GM23338 (cell line): ENCODE measurements around the gene MLPH. TPM values are rescaled to one million over a fixed set of nuclear protein-coding genes. Genes with fewer than 3 reads are reported as not detected.

ENCODE experiments used
- ATAC-seq: fragments of 200-7000 bp; cut with Tn5 transposase; 3 replicates; pipeline ENCODE4 v1.9.1; 2020
- DNase-seq: peaks from one replicate; pipeline ENCODE4 v3.0.0-alpha.2; 2015; ENCODE audit warnings: low spot score
- H2AFZ ChIP-seq: fragments of 200-600 bp; sonication (generic); 2 replicates; pipeline ENCODE4 v1.8.0; 2016; ENCODE audit warnings: antibody characterized with exemption, mild to moderate bottlenecking, moderate library complexity
- H3F3A ChIP-seq: fragments of 200-600 bp; sonication (generic); replicated peaks from 2 replicates; pipeline ENCODE4 v1.8.0; 2017; ENCODE audit warnings: antibody characterized with exemption, mixed run types, low read depth
- H3K27ac ChIP-seq: fragments of 200-600 bp; sonication (generic); 2 replicates; pipeline ENCODE4 v1.6.1; 2016; ENCODE audit warnings: low read depth
- H3K27me3 ChIP-seq: fragments of 200-600 bp; sonication (generic); 2 replicates; pipeline ENCODE4 v1.8.0; 2016; ENCODE audit warnings: mild to moderate bottlenecking, mixed run types, moderate library complexity; ENCODE audit not compliant: insufficient read depth
- H3K36me3 ChIP-seq: fragments of 200-600 bp; sonication (generic); 2 replicates; pipeline ENCODE4 v1.8.0; 2016; ENCODE audit warnings: mild to moderate bottlenecking; ENCODE audit not compliant: insufficient read depth
- H3K4me1 ChIP-seq: fragments of 200-600 bp; sonication (generic); 2 replicates; pipeline ENCODE4 v1.8.0; 2016; ENCODE audit warnings: mild to moderate bottlenecking, moderate library complexity; ENCODE audit not compliant: insufficient read depth
- H3K4me2 ChIP-seq: fragments of 200-600 bp; sonication (generic); 2 replicates; pipeline ENCODE4 v1.7.1; 2017; ENCODE audit warnings: mixed run types
- H3K4me3 ChIP-seq: fragments of 200-600 bp; sonication (generic); 2 replicates; pipeline ENCODE4 v1.6.1; 2016; ENCODE audit warnings: mixed run types
- H3K79me2 ChIP-seq: fragments of 200-600 bp; sonication (generic); replicated peaks from 2 replicates; pipeline ENCODE4 v1.8.0; 2017; ENCODE audit warnings: mild to moderate bottlenecking; ENCODE audit not compliant: insufficient read depth
- H3K9me2 ChIP-seq: fragments of 200-600 bp; sonication (generic); 2 replicates; pipeline ENCODE4 v1.8.0; 2017; ENCODE audit not compliant: insufficient read depth
- H4K20me1 ChIP-seq: fragments of 200-600 bp; sonication (generic); replicated peaks from 2 replicates; pipeline ENCODE4 v1.8.0; 2017; ENCODE audit warnings: mild to moderate bottlenecking; ENCODE audit not compliant: insufficient read depth
- H3K27ac Mint-ChIP-seq: 2 replicates; pipeline ENCODE4 v1.8.0; 2020; ENCODE audit warnings: inconsistent platforms, mild to moderate bottlenecking, moderate library complexity, mixed read lengths
- H3K27me3 Mint-ChIP-seq: 3 replicates; pipeline ENCODE4 v1.8.0; 2022; ENCODE audit warnings: low read depth, mild to moderate bottlenecking, moderate library complexity, mixed read lengths, inconsistent platforms; ENCODE audit not compliant: insufficient read depth, poor library complexity
- H3K36me3 Mint-ChIP-seq: 3 replicates; pipeline ENCODE4 v1.8.0; 2021; ENCODE audit warnings: low read depth, mild to moderate bottlenecking, inconsistent platforms, moderate library complexity, mixed read lengths
- H3K4me1 Mint-ChIP-seq: 3 replicates; pipeline ENCODE4 v1.8.0; 2020; ENCODE audit warnings: mild to moderate bottlenecking, inconsistent platforms, mixed read lengths
- H3K4me3 Mint-ChIP-seq: 3 replicates; pipeline ENCODE4 v1.8.0; 2021; ENCODE audit warnings: moderate library complexity, mild to moderate bottlenecking, inconsistent platforms, mixed read lengths
- H3K9me3 Mint-ChIP-seq: 3 replicates; pipeline ENCODE4 v1.8.0; 2020; ENCODE audit warnings: moderate library complexity, mild to moderate bottlenecking, inconsistent platforms, mixed read lengths
- EZH2 ChIP-seq: fragments of 200-600 bp; sonication (generic); IDR thresholded peaks from one replicate; pipeline ENCODE4 v1.8.0; 2017; ENCODE audit warnings: antibody characterized with exemption, mild to moderate bottlenecking, low read depth; ENCODE audit not compliant: unreplicated experiment
- EZH2phosphoT487 ChIP-seq: fragments of 200-600 bp; sonication (generic); IDR thresholded peaks from one replicate; pipeline ENCODE4 v1.8.1; 2018; ENCODE audit warnings: antibody characterized with exemption; ENCODE audit not compliant: unreplicated experiment
- JUNB ChIP-seq: IDR thresholded peaks from one replicate; pipeline ENCODE4 v1.6.1; 2016; ENCODE audit warnings: antibody characterized with exemption; ENCODE audit not compliant: unreplicated experiment
- POLR2AphosphoS5 ChIP-seq: IDR thresholded peaks from 2 replicates; pipeline ENCODE4 v1.6.1; 2016; ENCODE audit warnings: antibody characterized with exemption, low read depth
- ZNF331 ChIP-seq: fragments of 250-450 bp; sonication (Bioruptor Pico); IDR thresholded peaks from 2 replicates; pipeline ENCODE4 v1.5.0; 2020; ENCODE audit warnings: low read depth, mild to moderate bottlenecking, moderate library complexity
- polyA plus RNA-seq: library from polyadenylated mRNA; unstranded; fragments of >200 nt; fragmentation: Nextera tagmentation; extraction: Ambion mirVana; gene quantifications from 2 replicates; pipeline ENCODE4 v1.2.1, GENCODE V29; 2016
- total RNA-seq: library from RNA; depleted of rRNA; stranded (reverse); fragments of >200 nt; shearing (Covaris generic); gene quantifications from 2 replicates; pipeline ENCODE4 v1.2.3, GENCODE V29; 2014
- TF ChIP-seq, protein P1 (sequence below): IDR thresholded peaks from 2 replicates; pipeline ENCODE4 v1.6.1; 2016; ENCODE audit warnings: antibody characterized with exemption
- TF ChIP-seq, protein P2 (sequence below): IDR thresholded peaks from one replicate; pipeline ENCODE4 v1.6.1; 2018; ENCODE audit warnings: antibody characterized with exemption; ENCODE audit not compliant: unreplicated experiment

MLPH gene
- total and polyA plus RNA-seq, 2 experiments from 2014 or later: 13.6 to 16.5 TPM

DNA sequence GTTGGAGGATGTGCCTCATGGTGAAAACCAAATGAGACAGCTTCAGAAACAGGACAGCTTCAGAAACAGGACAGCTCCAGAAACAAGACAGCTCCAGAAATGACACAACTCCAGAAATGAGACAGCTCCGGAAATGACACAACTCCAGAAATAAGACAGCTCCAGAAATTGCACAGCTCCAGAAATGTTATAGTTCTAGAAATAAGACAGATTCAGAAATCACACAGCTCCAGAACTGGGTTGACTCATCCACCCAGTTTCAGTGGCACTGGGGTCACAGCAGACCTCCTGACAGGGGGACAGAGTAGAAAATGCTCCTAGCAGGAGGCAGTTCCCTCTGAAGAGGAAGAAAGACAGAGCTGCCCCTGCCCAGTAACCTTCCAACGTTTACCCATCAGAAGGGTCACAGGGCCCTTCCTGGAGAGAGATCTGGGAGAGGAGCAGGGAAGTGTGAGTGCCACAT, 46.2 kb upstream of the MLPH start:
- Mint-ChIP-seq H3K36me3 (peaks cover 3% of the 10 kb centered on the region; the same call in 1 of the 3 replicates), H3K27ac (no peak overlapping the region), H3K4me3 (no peak overlapping the region), H3K27me3 (peaks cover 8% of the 10 kb centered on the region), H3K4me1 (peaks cover 14% of the 10 kb centered on the region), H3K9me3 (peaks cover 7% of the 10 kb centered on the region; the same call in 1 of the 3 replicates)
- Histone ChIP-seq H3K9me2 (no peaks in the 10 kb centered on the region), H3K27me3 (no peaks in the 10 kb centered on the region), H3K79me2 (no peaks in the 10 kb centered on the region), H2AFZ (no peak overlapping the region), H3K27ac (no peak overlapping the region), H3K4me2 (no peak overlapping the region), H3K4me3 (no peak overlapping the region), H4K20me1 (no peaks in the 10 kb centered on the region), H3F3A (no peaks in the 10 kb centered on the region), H3K4me1 (no peaks in the 10 kb centered on the region; the same call in 1 of the 2 replicates), H3K36me3 (no peaks in the 10 kb centered on the region)
- TF ChIP-seq EZH2: no peak
- no peak for TF ChIP-seq POLR2AphosphoS5
- TF ChIP-seq, protein P1, sequence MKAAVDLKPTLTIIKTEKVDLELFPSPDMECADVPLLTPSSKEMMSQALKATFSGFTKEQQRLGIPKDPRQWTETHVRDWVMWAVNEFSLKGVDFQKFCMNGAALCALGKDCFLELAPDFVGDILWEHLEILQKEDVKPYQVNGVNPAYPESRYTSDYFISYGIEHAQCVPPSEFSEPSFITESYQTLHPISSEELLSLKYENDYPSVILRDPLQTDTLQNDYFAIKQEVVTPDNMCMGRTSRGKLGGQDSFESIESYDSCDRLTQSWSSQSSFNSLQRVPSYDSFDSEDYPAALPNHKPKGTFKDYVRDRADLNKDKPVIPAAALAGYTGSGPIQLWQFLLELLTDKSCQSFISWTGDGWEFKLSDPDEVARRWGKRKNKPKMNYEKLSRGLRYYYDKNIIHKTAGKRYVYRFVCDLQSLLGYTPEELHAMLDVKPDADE: no peak
- DNase-seq: no peak
- ATAC-seq: no peak

DNA sequence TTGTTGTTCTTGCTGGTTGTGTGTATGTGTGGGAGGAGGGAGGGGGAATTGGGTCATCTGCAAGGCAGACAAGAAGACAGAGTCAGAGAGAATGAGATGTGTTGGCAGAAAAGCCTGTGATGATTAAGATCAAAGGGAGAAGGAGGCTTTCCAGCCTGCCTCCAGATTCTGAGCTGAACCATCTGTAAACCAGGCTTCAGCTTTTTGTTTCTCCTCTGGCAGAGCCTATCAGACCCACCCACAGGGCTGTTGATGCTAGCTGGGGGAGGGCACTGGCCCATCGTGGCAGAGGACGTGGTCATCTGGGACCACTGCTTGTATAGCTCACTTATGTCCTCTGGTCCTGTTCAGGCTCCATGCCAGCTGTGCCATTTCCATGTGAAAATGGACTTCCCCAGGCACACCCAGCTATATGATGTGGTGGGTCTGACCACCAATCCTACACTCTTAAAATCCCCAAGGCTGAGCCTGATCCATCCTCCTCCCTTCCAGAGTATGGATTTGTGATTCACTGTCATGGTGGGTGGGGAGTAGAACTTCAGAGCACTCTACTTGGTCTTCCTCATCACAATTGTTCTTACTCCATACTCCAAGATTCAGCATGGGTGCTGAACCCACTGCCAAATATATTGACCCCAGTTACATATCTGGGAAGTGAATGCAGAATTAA, 45.3 kb upstream of the MLPH start:
- Histone ChIP-seq H3K27ac (no peak overlapping the region), H3K79me2 (no peaks in the 10 kb centered on the region), H3F3A (no peaks in the 10 kb centered on the region), H3K4me1 (no peaks in the 10 kb centered on the region; the same call in 1 of the 2 replicates), H2AFZ (no peak overlapping the region), H3K36me3 (no peaks in the 10 kb centered on the region), H3K4me2 (no peak overlapping the region), H3K4me3 (no peak overlapping the region), H3K27me3 (no peaks in the 10 kb centered on the region), H4K20me1 (no peaks in the 10 kb centered on the region), H3K9me2 (no peaks in the 10 kb centered on the region)
- ATAC-seq (no peak), DNase-seq (no peak)
- Mint-ChIP-seq H3K36me3 (peaks cover 3% of the 10 kb centered on the region; the same call in 1 of the 3 replicates), H3K4me3 (no peak overlapping the region), H3K9me3 (peaks cover 7% of the 10 kb centered on the region; the same call in 1 of the 3 replicates), H3K4me1 (peaks cover 14% of the 10 kb centered on the region), H3K27me3 (peaks cover 6% of the 10 kb centered on the region), H3K27ac (no peak overlapping the region)
- TF ChIP-seq, protein P1: no peak

DNA sequence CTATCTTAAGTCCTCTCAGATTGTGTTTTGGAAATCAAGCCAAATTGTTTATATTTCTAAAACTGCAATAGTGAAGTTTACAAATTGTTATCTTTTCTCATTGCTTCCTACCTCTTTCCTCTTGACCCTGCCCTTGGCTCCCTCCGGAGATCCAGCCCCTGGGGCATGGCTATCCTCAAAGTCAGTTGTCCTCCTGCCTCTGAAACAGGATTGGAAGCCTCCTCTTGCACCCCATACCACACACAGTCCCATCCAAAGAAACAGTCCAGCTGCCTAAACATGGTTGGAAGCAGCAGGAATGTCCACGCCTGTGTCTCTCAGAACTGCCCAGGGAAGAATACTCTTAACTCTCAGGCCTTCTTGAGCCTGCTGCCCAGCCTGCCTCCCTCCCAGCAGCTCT, 43.0 kb upstream of the MLPH start:
- Mint-ChIP-seq H3K4me3 (no peak overlapping the region), H3K36me3 (no peaks in the 10 kb centered on the region), H3K27ac (no peak overlapping the region), H3K9me3 (peaks cover 4% of the 10 kb centered on the region; the same call in 1 of the 3 replicates), H3K4me1 (peaks cover under 1% of the 10 kb centered on the region; the same call in 1 of the 3 replicates), H3K27me3 (peaks cover 3% of the 10 kb centered on the region)
- Histone ChIP-seq H3K4me2 (no peak overlapping the region), H4K20me1 (no peaks in the 10 kb centered on the region), H3K4me1 (no peaks in the 10 kb centered on the region; the same call in 1 of the 2 replicates), H3K36me3 (no peaks in the 10 kb centered on the region), H3K27me3 (no peaks in the 10 kb centered on the region), H2AFZ (no peak overlapping the region), H3K9me2 (no peaks in the 10 kb centered on the region), H3K27ac (no peak overlapping the region), H3F3A (no peaks in the 10 kb centered on the region), H3K79me2 (no peaks in the 10 kb centered on the region), H3K4me3 (no peak overlapping the region)
- no peak for ATAC-seq
- DNase-seq: no peak
- no peak for TF ChIP-seq EZH2
- TF ChIP-seq JUNB: no peak
- TF ChIP-seq, protein P1: no peak
- TF ChIP-seq ZNF331 (CRISPR knock-in tag): no peak
- TF ChIP-seq EZH2phosphoT487: no peak
- TF ChIP-seq, protein P2, sequence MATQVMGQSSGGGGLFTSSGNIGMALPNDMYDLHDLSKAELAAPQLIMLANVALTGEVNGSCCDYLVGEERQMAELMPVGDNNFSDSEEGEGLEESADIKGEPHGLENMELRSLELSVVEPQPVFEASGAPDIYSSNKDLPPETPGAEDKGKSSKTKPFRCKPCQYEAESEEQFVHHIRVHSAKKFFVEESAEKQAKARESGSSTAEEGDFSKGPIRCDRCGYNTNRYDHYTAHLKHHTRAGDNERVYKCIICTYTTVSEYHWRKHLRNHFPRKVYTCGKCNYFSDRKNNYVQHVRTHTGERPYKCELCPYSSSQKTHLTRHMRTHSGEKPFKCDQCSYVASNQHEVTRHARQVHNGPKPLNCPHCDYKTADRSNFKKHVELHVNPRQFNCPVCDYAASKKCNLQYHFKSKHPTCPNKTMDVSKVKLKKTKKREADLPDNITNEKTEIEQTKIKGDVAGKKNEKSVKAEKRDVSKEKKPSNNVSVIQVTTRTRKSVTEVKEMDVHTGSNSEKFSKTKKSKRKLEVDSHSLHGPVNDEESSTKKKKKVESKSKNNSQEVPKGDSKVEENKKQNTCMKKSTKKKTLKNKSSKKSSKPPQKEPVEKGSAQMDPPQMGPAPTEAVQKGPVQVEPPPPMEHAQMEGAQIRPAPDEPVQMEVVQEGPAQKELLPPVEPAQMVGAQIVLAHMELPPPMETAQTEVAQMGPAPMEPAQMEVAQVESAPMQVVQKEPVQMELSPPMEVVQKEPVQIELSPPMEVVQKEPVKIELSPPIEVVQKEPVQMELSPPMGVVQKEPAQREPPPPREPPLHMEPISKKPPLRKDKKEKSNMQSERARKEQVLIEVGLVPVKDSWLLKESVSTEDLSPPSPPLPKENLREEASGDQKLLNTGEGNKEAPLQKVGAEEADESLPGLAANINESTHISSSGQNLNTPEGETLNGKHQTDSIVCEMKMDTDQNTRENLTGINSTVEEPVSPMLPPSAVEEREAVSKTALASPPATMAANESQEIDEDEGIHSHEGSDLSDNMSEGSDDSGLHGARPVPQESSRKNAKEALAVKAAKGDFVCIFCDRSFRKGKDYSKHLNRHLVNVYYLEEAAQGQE: no peak
